ENCODE results near the gene WNK4.

DNA sequence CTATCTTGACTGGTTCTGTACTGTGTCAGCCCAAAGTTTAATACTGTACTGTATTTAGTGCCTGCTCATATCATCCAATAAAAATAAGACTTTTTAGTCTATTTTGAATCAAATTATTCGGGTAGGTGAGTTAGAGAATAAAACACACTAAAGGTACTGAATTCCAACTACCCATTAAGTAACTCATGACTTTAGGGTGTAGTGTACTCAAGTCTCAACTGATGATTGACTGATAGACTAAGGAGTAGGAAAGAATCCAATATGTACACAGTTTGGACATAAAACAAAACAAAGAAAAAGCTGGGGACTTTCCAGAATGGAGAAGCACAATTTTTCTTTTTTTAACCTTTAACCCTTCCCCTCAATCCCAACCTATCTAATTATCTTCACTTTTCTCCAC lies 39.7 kb upstream of the WNK4 start:
- TF ChIP-seq, protein P1, sequence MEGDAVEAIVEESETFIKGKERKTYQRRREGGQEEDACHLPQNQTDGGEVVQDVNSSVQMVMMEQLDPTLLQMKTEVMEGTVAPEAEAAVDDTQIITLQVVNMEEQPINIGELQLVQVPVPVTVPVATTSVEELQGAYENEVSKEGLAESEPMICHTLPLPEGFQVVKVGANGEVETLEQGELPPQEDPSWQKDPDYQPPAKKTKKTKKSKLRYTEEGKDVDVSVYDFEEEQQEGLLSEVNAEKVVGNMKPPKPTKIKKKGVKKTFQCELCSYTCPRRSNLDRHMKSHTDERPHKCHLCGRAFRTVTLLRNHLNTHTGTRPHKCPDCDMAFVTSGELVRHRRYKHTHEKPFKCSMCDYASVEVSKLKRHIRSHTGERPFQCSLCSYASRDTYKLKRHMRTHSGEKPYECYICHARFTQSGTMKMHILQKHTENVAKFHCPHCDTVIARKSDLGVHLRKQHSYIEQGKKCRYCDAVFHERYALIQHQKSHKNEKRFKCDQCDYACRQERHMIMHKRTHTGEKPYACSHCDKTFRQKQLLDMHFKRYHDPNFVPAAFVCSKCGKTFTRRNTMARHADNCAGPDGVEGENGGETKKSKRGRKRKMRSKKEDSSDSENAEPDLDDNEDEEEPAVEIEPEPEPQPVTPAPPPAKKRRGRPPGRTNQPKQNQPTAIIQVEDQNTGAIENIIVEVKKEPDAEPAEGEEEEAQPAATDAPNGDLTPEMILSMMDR (conservative IDR thresholded peaks at IDR 0.05; ENCODE audit: low read depth in 2 of 2): no peak
- TF ChIP-seq EZH2phosphoT487 (IDR thresholded peaks at IDR 0.05; ENCODE audit: unreplicated experiment) (no peak), POLR2AphosphoS5 (IDR thresholded peaks at IDR 0.05; ENCODE audit: low read depth) (no peak)
- TF ChIP-seq, protein P2, sequence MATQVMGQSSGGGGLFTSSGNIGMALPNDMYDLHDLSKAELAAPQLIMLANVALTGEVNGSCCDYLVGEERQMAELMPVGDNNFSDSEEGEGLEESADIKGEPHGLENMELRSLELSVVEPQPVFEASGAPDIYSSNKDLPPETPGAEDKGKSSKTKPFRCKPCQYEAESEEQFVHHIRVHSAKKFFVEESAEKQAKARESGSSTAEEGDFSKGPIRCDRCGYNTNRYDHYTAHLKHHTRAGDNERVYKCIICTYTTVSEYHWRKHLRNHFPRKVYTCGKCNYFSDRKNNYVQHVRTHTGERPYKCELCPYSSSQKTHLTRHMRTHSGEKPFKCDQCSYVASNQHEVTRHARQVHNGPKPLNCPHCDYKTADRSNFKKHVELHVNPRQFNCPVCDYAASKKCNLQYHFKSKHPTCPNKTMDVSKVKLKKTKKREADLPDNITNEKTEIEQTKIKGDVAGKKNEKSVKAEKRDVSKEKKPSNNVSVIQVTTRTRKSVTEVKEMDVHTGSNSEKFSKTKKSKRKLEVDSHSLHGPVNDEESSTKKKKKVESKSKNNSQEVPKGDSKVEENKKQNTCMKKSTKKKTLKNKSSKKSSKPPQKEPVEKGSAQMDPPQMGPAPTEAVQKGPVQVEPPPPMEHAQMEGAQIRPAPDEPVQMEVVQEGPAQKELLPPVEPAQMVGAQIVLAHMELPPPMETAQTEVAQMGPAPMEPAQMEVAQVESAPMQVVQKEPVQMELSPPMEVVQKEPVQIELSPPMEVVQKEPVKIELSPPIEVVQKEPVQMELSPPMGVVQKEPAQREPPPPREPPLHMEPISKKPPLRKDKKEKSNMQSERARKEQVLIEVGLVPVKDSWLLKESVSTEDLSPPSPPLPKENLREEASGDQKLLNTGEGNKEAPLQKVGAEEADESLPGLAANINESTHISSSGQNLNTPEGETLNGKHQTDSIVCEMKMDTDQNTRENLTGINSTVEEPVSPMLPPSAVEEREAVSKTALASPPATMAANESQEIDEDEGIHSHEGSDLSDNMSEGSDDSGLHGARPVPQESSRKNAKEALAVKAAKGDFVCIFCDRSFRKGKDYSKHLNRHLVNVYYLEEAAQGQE (IDR thresholded peaks at IDR 0.05; ENCODE audit: unreplicated experiment): no peak

Data from GM23338 (cell line).